ENCODE data around the gene RNF103.

RNF103 gene

DNA sequence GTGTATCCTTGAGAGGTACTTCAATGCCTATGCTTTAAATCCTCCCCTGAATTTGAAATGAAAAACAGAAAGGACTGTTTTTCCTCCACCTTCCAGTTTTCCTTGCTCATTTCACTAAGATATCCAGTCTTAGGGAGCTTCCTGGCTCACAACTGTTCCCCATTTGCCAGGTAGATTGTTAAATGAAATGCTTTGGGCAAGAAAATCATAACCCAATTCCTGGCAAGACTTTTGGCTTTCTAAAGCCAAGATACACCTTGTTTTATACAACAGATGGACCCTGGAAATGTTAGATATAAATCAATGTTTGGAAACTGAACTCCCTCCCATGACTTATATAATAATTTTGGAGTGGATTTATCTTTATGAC lies 56.9 kb downstream of the RNF103 start:
- DNase-seq (ENCODE audit: insufficient read length, low spot score), result no peak
- TF ChIP-seq, protein P1, sequence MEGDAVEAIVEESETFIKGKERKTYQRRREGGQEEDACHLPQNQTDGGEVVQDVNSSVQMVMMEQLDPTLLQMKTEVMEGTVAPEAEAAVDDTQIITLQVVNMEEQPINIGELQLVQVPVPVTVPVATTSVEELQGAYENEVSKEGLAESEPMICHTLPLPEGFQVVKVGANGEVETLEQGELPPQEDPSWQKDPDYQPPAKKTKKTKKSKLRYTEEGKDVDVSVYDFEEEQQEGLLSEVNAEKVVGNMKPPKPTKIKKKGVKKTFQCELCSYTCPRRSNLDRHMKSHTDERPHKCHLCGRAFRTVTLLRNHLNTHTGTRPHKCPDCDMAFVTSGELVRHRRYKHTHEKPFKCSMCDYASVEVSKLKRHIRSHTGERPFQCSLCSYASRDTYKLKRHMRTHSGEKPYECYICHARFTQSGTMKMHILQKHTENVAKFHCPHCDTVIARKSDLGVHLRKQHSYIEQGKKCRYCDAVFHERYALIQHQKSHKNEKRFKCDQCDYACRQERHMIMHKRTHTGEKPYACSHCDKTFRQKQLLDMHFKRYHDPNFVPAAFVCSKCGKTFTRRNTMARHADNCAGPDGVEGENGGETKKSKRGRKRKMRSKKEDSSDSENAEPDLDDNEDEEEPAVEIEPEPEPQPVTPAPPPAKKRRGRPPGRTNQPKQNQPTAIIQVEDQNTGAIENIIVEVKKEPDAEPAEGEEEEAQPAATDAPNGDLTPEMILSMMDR (IDR thresholded peaks at IDR 0.05; ENCODE audit: insufficient read depth, missing control alignments), result no peak
- FAIRE-seq, result no peak

DNA sequence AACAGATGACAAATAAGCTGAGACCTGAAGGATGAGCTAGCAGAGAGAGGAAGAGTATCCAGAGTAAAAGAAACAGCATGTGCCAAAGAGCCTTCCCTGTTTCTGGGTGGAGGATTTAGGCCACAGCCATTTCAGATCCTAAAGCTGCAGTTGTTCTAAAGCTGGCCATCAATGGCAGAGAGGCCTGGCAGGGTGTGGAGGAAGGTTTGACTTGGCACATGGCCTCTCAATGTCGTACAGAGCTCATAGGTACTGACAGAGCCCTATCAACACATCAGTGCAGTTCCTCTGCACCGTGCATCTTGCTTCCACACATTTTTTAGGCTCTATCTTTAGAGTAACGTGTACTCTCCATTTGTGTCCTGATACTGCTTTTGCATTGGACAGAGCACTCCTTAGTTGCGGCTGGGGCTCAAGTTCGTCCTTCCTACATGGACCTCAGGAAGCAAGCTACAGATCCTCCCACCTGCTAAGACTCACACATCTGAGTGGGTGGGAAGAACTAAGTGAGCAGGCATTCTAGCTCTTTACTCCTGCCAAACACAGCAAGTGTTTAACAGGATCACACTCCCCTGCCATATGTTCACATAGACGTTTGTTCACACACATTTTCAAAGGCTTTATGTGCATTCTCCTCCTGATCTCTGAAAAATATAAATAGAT lies 57.4 kb downstream of the RNF103 start:
- TF ChIP-seq, protein P1 (IDR thresholded peaks at IDR 0.05; ENCODE audit: insufficient read depth, missing control alignments), result no peak
- FAIRE-seq, result no peak
- no peak for DNase-seq (ENCODE audit: insufficient read length, low spot score)

GRCh38 chr2:86563650-86564061 lies 60.0 kb downstream of the RNF103 start:
- TF ChIP-seq, protein P1 (IDR thresholded peaks at IDR 0.05; ENCODE audit: insufficient read depth, missing control alignments), result no peak
- DNase-seq (ENCODE audit: insufficient read length, low spot score), result no peak
- no peak for FAIRE-seq

DNA sequence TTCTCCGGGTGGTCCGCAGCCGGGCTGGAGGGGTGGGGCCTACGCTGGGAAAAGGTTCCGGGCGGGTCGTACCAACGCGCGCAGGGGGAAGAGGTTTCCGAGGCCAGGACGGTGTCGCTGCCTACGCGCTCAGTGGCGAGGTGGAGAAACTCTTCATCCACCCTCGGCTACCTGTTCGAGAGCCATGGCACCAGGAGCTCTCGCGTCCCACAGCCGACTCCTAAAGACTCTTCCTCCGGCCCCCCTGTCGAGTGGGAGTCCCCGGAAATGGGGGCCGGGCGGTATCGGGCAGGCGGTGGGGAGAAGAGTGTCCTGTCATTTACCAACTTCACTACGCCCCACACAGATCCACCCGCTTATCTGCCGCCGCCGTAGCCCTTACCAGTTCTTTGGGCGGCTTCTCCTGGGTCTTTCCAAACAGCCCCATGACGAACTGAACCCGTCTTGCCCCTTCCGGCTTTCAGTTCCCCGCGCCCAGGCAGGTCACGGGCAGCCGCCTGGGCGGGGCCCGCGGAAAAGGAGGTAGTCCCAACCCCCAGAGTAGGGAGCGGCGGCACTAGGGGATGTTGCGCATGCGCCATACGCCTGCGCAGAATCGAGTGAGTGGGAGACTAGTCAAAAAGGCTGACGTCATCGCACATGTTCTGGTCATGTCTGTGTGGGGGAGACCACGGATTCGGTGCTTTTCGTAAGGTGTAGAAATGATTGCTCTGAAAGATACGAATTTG lies 60.6 kb downstream of the RNF103 start, which contains the start of gene CHMP3:
Gene CHMP3, minus strand, starts transcription at position 522 of the 728 bp plus-strand sequence. Its CDS starts 95 bp downstream, at position 427.
- peak; percentile 75 for DNase-seq (ENCODE audit: insufficient read length, low spot score)
- TF ChIP-seq, protein P1 (IDR thresholded peaks at IDR 0.05; ENCODE audit: insufficient read depth, missing control alignments), result no peak
- no peak for FAIRE-seq

DNA sequence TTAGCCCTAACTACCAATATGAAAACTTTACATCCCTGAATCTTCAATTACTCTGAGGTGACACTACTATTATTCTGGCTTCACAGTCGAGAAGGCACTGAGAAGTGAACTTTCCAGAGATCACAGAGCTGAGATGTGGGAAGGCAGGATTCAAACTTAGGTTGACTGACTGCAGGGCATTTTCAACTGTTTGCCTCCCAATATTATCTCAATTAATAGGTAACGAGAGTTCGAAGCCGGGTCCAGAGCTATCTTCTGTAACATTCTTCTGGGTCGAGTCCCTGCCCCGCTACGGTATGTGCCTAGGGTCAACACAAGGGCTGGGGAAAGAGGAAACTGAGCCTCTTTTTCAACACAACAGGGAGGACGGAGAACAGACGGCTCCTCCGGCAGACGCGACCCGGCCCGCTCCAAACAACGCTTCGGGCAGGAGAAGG lies 61.2 kb downstream of the RNF103 start:
- TF ChIP-seq, protein P1 (IDR thresholded peaks at IDR 0.05; ENCODE audit: insufficient read depth, missing control alignments), result no peak
- no peak for FAIRE-seq

DNA sequence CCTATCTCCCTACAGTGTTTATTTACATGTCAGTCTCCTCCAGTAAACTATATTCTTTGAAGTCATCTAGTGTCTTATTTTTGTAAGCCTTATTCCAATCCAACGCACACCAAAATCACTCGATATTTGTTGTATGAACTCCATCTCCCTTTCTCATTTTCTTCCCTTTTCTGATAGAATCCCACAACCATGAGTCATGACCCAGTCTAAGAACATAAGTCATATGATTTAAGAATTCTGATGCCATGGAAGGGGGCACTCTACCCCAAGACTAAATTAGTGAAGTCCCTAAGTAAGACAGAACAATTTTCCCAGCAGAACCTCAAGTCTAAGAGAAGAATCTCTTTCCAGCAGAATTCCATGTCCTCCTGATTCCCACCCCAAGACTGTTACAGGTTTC lies 65.8 kb downstream of the RNF103 start:
- TF ChIP-seq, protein P1 (IDR thresholded peaks at IDR 0.05; ENCODE audit: insufficient read depth, missing control alignments), result no peak
- FAIRE-seq (no peak), DNase-seq (ENCODE audit: insufficient read length, low spot score) (no peak)

More for the DNA sequence above, 61.2 kb downstream of the RNF103 start:
- no peak for DNase-seq (ENCODE audit: insufficient read length, low spot score)

- TF ChIP-seq, protein P1 (IDR thresholded peaks at IDR 0.05; ENCODE audit: insufficient read depth, missing control alignments), result no peak
- DNase-seq (ENCODE audit: insufficient read length, low spot score), result no peak
- no peak for FAIRE-seq
These were observed 67.2 kb downstream of the RNF103 start for GRCh38 chr2:86556508-86556907.
